T-cell (primary cell): ENCODE results near the gene MYZAP. TPM values are rescaled to one million over a fixed set of nuclear protein-coding genes. Genes with fewer than 3 reads are reported as not detected.

ENCODE experiments used
- ATAC-seq, 4 experiments: fragments of 200-7000 bp in 3 of 4; fragments of 150-1000 bp in 1 of 4; cut with Tn5 transposase; replicated peaks in 1 of 4; 1 replicate in 3 of 4; 2 replicates in 1 of 4; pipeline ENCODE4 v1.10.0; 2021; ENCODE audit warnings: moderate library complexity in 3 of 4, mild to moderate bottlenecking in 2 of 4, moderate number of reproducible peaks in 1 of 4
- CTCF ChIA-PET, 2 donors: fragments of 300-600 bp; sonication (Branson Sonifier 250); formaldehyde crosslinking; loops; one replicate each; lab custom pipeline; 2022; ENCODE audit warnings: antibody characterized with exemption in 2 of 2; lab: Charles Lee
- POLR2A ChIA-PET, 2 donors: fragments of 300-600 bp; sonication (Branson Sonifier 250); formaldehyde crosslinking; loops; one replicate each; lab custom pipeline; 2022; ENCODE audit warnings: antibody characterized with exemption in 2 of 2; lab: Charles Lee
- DNase-seq, 35 experiments: peaks; one replicate each; pipeline versions ENCODE4 v3.0.0 to v3.0.0-alpha.2; 2013 to 2023
- H3K27ac ChIP-seq: one replicate; pipeline ENCODE4 v1.5.1; 2013; ENCODE audit warnings: low read length
- H3K27me3 ChIP-seq, 2 experiments: replicated peaks in 1 of 2; 1 replicate in 1 of 2; 2 replicates in 1 of 2; pipeline versions ENCODE4 v1.6.1 to v1.7.0; 2013; ENCODE audit warnings: low read length in 1 of 2, mixed read lengths in 1 of 2; ENCODE audit not compliant: control insufficient read depth in 2 of 2, insufficient read depth in 2 of 2; ENCODE audit errors: extremely low read depth in 1 of 2
- H3K36me3 ChIP-seq, 2 donors: 1 replicate in 1 of 2; 2 replicates in 1 of 2; pipeline versions ENCODE4 v1.6.1 to v1.7.0; 2013; ENCODE audit warnings: low read length in 1 of 2; ENCODE audit not compliant: control insufficient read depth in 2 of 2, insufficient read depth in 1 of 2; ENCODE audit errors: extremely low read depth in 1 of 2
- H3K4me1 ChIP-seq, 2 experiments: 1 replicate in 1 of 2; 2 replicates in 1 of 2; pipeline versions ENCODE4 v1.6.1 to v1.7.0; 2013; ENCODE audit warnings: low read length in 2 of 2, mixed read lengths in 1 of 2; ENCODE audit not compliant: insufficient read depth in 2 of 2, control insufficient read depth in 1 of 2; ENCODE audit errors: extremely low read depth in 1 of 2
- H3K4me3 ChIP-seq, 2 donors: 1 replicate in 1 of 2; 2 replicates in 1 of 2; pipeline versions ENCODE4 v1.5.1 to v1.7.0; 2013; ENCODE audit warnings: mild to moderate bottlenecking in 2 of 2, low read length in 1 of 2, moderate library complexity in 1 of 2; ENCODE audit not compliant: control insufficient read depth in 1 of 2; ENCODE audit errors: extremely low read depth in 1 of 2
- H3K9me3 ChIP-seq: 2 replicates; pipeline ENCODE4 v1.7.0; 2013
- H3K27ac Mint-ChIP-seq, 2 donors: one replicate each; pipeline ENCODE4 v1.8.0; 2020 to 2021; ENCODE audit warnings: mild to moderate bottlenecking in 2 of 2, mixed read lengths in 2 of 2
- H3K27me3 Mint-ChIP-seq, 2 donors: one replicate each; pipeline ENCODE4 v1.8.0; 2021 to 2022; ENCODE audit warnings: mixed read lengths in 2 of 2
- H3K36me3 Mint-ChIP-seq: one replicate; pipeline ENCODE4 v1.8.0; 2021; ENCODE audit warnings: mixed read lengths
- H3K4me1 Mint-ChIP-seq, 3 donors: one replicate each; pipeline ENCODE4 v1.8.0; 2020 to 2022; ENCODE audit warnings: mixed read lengths in 3 of 3, mild to moderate bottlenecking in 1 of 3
- H3K4me3 Mint-ChIP-seq, 3 donors: one replicate each; pipeline ENCODE4 v1.8.0; 2020 to 2022; ENCODE audit warnings: mild to moderate bottlenecking in 3 of 3, mixed read lengths in 3 of 3, moderate library complexity in 3 of 3
- H3K9me3 Mint-ChIP-seq, 3 donors: one replicate each; pipeline ENCODE4 v1.8.0; 2020 to 2022; ENCODE audit warnings: mixed read lengths in 3 of 3
- WGBS: methylation state at CpG from one replicate; pipeline ENCODE4 v1.1.5; 2013; ENCODE audit warnings: missing lambda C conversion rate; ENCODE audit not compliant: insufficient coverage; 5-methylcytosine and 5-hydroxymethylcytosine counted together
- total RNA-seq, 35 experiments: library from RNA in 6 of 35; stranded (reverse) in 6 of 35; fragments of 120-200 nt in 1 of 35; gene quantifications; one replicate each; pipeline versions ENCODE4 v1.2.1 to v1.2.4 and lab custom pipeline; 2013 to 2026

MYZAP gene
- total RNA-seq, 5 donors from 2014 or later (not counting 1 experiment from before 2014, with no cell fraction given), result 0.58 to 1.9 (median 0.82) TPM

- Mint-ChIP-seq H3K4me3 (no peak overlapping the region), H3K27me3 (peaks cover 0 to 3% of the 10 kb centered on the region in 2 donors), H3K27ac (no peak overlapping the region), H3K4me1 (no peaks in the 10 kb centered on the region), H3K36me3 (peaks cover 3% of the 10 kb centered on the region), H3K9me3 (no peaks in the 10 kb centered on the region)
- no peak for DNase-seq
- Histone ChIP-seq H3K4me1 (no peaks in the 10 kb centered on the region), H3K27me3 (peaks cover 0 to 10% of the 10 kb centered on the region in 2 experiments), H3K9me3 (no peaks in the 10 kb centered on the region), H3K36me3 (no peaks in the 10 kb centered on the region), H3K4me3 (no peak overlapping the region), H3K27ac (no peak overlapping the region)
- ATAC-seq, result no peak
- CTCF ChIA-PET, result no interaction called here
- POLR2A ChIA-PET, result interaction anchor here in 1 of 2 donors (0.6 kb wide), 1 partner anchor 8 kb away, joined by 9 read pairs; no protein-coding TSS in a partner anchor
- 41% methylated on average over 4 of the region's 8 CpGs for whole genome bisulfite sequencing
Measured at GRCh38 chr15:57626713-57627440, 35.2 kb downstream of the MYZAP start.

GRCh38 chr15:57631386-57632110 lies 39.8 kb downstream of the MYZAP start:
- H3K27me3 ChIP-seq, result peaks cover 0 to 10% of the 10 kb centered on the region in 2 experiments
- Mint-ChIP-seq H3K27me3 (no peaks in the 10 kb centered on the region), H3K27ac (no peak overlapping the region), H3K36me3 (no peaks in the 10 kb centered on the region), H3K4me1 (no peaks in the 10 kb centered on the region), H3K4me3 (no peak overlapping the region), H3K9me3 (no peaks in the 10 kb centered on the region)
- CTCF ChIA-PET, result no interaction called here
- H3K4me1 ChIP-seq, result no peaks in the 10 kb centered on the region
- H3K27ac ChIP-seq, result no peak overlapping the region
- H3K9me3 ChIP-seq, result no peaks in the 10 kb centered on the region
- WGBS, result 82% methylated on average over 3 of the region's 5 CpGs
- ATAC-seq, result no peak
- H3K4me3 ChIP-seq, result no peak overlapping the region
- no peaks in the 10 kb centered on the region for H3K36me3 ChIP-seq
- no peak for DNase-seq
- POLR2A ChIA-PET, result interaction anchor here in 1 of 2 donors (0.6 kb wide), 1 partner anchor 23 kb away, joined by 5 read pairs; no protein-coding TSS in a partner anchor

GRCh38 chr15:57634290-57634689 lies 42.6 kb downstream of the MYZAP start:
- Mint-ChIP-seq H3K27me3 (no peaks in the 10 kb centered on the region), H3K36me3 (no peaks in the 10 kb centered on the region), H3K27ac (no peak overlapping the region), H3K4me1 (no peaks in the 10 kb centered on the region), H3K4me3 (no peak overlapping the region), H3K9me3 (no peaks in the 10 kb centered on the region)
- Histone ChIP-seq H3K4me1 (no peaks in the 10 kb centered on the region), H3K9me3 (no peaks in the 10 kb centered on the region), H3K27me3 (peaks cover 0 to 2% of the 10 kb centered on the region in 2 experiments), H3K36me3 (no peaks in the 10 kb centered on the region), H3K27ac (no peak overlapping the region), H3K4me3 (no peak overlapping the region)
- 75% methylated on average over 5 of the region's 5 CpGs for WGBS
- CTCF ChIA-PET, result interaction anchor here in 1 of 2 donors (0.9 kb wide), 1 partner anchor 224 kb away, joined by 4 read pairs; no protein-coding TSS in a partner anchor
- DNase-seq, result no peak
- POLR2A ChIA-PET, result no interaction called here
- ATAC-seq, result no peak

- H3K4me1 Mint-ChIP-seq, result no peaks in the 10 kb centered on the region
- no peaks in the 10 kb centered on the region for H3K36me3 Mint-ChIP-seq
- no peak overlapping the region for H3K4me3 Mint-ChIP-seq
- DNase-seq (no peak), ATAC-seq (no peak)
- Histone ChIP-seq H3K4me3 (no peak overlapping the region), H3K4me1 (no peaks in the 10 kb centered on the region), H3K9me3 (no peaks in the 10 kb centered on the region), H3K36me3 (no peaks in the 10 kb centered on the region), H3K27me3 (peaks cover 0 to 7% of the 10 kb centered on the region in 2 experiments), H3K27ac (no peak overlapping the region)
- ChIA-PET CTCF (no interaction called here), POLR2A (no interaction called here)
- H3K9me3 Mint-ChIP-seq, result no peaks in the 10 kb centered on the region
- 76% methylated on average over 5 of the region's 7 CpGs for WGBS
- H3K27ac Mint-ChIP-seq, result no peak overlapping the region
- peaks cover 0 to 3% of the 10 kb centered on the region in 2 donors for H3K27me3 Mint-ChIP-seq
Measured at GRCh38 chr15:57635300-57635909, 43.7 kb downstream of the MYZAP start.

GRCh38 chr15:57637846-57638245 lies 46.1 kb downstream of the MYZAP start:
- Mint-ChIP-seq H3K36me3 (no peaks in the 10 kb centered on the region), H3K4me1 (peaks cover 0 to 6% (median 3%) of the 10 kb centered on the region in 3 donors), H3K27ac (no peak overlapping the region), H3K27me3 (peaks cover 0 to 3% of the 10 kb centered on the region in 2 donors), H3K9me3 (no peaks in the 10 kb centered on the region), H3K4me3 (no peak overlapping the region)
- no peaks in the 10 kb centered on the region for H3K4me1 ChIP-seq
- CTCF ChIA-PET, result no interaction called here
- POLR2A ChIA-PET, result no interaction called here
- ATAC-seq, result no peak
- no peaks in the 10 kb centered on the region for H3K9me3 ChIP-seq
- no peaks in the 10 kb centered on the region for H3K36me3 ChIP-seq
- peaks cover 0 to 7% of the 10 kb centered on the region in 2 experiments for H3K27me3 ChIP-seq
- DNase-seq, result no peak
- H3K27ac ChIP-seq, result no peak overlapping the region
- H3K4me3 ChIP-seq, result no peak overlapping the region
- WGBS, result 100% methylated on average over 1 of the region's 2 CpGs

- DNase-seq (no peak), ATAC-seq (no peak)
- H3K4me3 Mint-ChIP-seq, result no peak overlapping the region
- ChIA-PET POLR2A (no interaction called here), CTCF (no interaction called here)
- H3K9me3 Mint-ChIP-seq, result no peaks in the 10 kb centered on the region
- H3K4me1 Mint-ChIP-seq, result peaks cover 0 to 6% (median 3%) of the 10 kb centered on the region in 3 donors
- no peak overlapping the region for H3K27ac ChIP-seq
- H3K27me3 ChIP-seq, result peaks cover 0 to 11% of the 10 kb centered on the region in 2 experiments
- no peaks in the 10 kb centered on the region for H3K36me3 ChIP-seq
- no peaks in the 10 kb centered on the region for H3K4me1 ChIP-seq
- H3K27ac Mint-ChIP-seq, result no peak overlapping the region
- no peaks in the 10 kb centered on the region for H3K36me3 Mint-ChIP-seq
- no peak overlapping the region for H3K4me3 ChIP-seq
- H3K9me3 ChIP-seq, result no peaks in the 10 kb centered on the region
- 82% methylated on average over 5 of the region's 6 CpGs for WGBS
- peaks cover 0 to 3% of the 10 kb centered on the region in 2 donors for H3K27me3 Mint-ChIP-seq
Measured at GRCh38 chr15:57639306-57639705, 47.6 kb downstream of the MYZAP start.
